Measurements from ENCODE around the gene BABAM2. TPM values are rescaled to one million over a fixed set of nuclear protein-coding genes. Genes with fewer than 3 reads are reported as not detected.

The BABAM2 gene
- total RNA-seq, 1 experiment from 2014 or later, result 27.1 TPM

DNA sequence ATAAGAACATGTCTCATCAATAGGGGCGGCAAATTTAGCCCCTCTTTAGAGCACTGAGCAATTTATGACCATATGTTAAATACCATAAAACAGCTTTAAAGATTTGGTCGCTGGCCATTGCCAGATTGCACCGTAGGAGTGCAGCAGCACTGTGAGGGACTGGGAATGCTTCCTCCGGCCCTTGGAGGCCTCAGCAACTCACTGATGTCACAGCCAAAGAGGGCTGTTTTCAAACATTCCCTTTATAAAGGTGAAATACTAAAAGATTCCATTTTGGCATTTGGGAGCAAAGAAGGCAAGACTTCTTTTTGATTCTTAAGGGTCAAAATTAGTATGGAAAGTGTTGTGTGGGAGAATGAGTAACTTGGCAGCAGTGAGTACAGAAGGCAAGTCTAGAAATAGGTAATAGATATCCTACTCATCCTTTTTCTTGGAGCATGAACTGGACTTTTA is 63.7 kb downstream of the BABAM2 start:
- H4K8ac ChIP-seq (replicated peaks; ENCODE audit: insufficient read length, low read depth, low read length), result no peak overlapping the region
- H2BK5ac ChIP-seq (ENCODE audit: insufficient read length, low read length), result no peak overlapping the region
- no peak overlapping the region for H2AFZ ChIP-seq (ENCODE audit: low read length)
- no peak overlapping the region for H3K4ac ChIP-seq (ENCODE audit: low read depth, low read length)
- H4K5ac ChIP-seq (ENCODE audit: insufficient read length, low read depth, low read length), result no peak overlapping the region
- peaks cover 3% of the 10 kb centered on the region; the same call in 1 of the 2 replicates for H3K4me1 ChIP-seq (ENCODE audit: insufficient read depth, low read length)
- Mint-ChIP-seq H3K9me3 (peaks cover 5 to 8% of the 10 kb centered on the region in 2 experiments; a peak in 2 of 5 replicates), H3K27me3 (ENCODE audit: low read depth) (no peaks in the 10 kb centered on the region), H3K4me3 (no peak overlapping the region), H3K36me3 (ENCODE audit: insufficient read depth in 1 of 3, low read depth in 3 of 3) (peaks cover 0 to 14% (median 0%) of the 10 kb centered on the region in 3 experiments; a peak in 2 of 7 replicates), H3K4me1 (peaks cover 0 to 3% of the 10 kb centered on the region in 2 experiments; a peak in 1 of 4 replicates), H3K27ac (no peak overlapping the region)
- no peak for DNase-seq
- no peak overlapping the region for H4K91ac ChIP-seq (ENCODE audit: insufficient read length, low read depth, low read length)
- H3K9me3 ChIP-seq (ENCODE audit: control insufficient read depth, low read depth, low read length), result no peaks in the 10 kb centered on the region
- no peaks in the 10 kb centered on the region for H3K79me2 ChIP-seq (ENCODE audit: insufficient read depth, low read length)
- H3K23ac ChIP-seq (ENCODE audit: insufficient read length, low read depth, low read length), result no peak overlapping the region
- no peak overlapping the region for H3K18ac ChIP-seq (ENCODE audit: insufficient read length, low read depth, low read length)
- H3K56ac ChIP-seq (ENCODE audit: insufficient read length, low read depth, low read length), result no peak overlapping the region
- no peak overlapping the region for H2BK20ac ChIP-seq (ENCODE audit: low read depth, low read length, poor library complexity, severe bottlenecking)
- no peak overlapping the region for H2AK5ac ChIP-seq (ENCODE audit: insufficient read length, low read length)
- no peak overlapping the region for H3K14ac ChIP-seq (ENCODE audit: insufficient read depth, low read length)
- no peak overlapping the region for H2BK12ac ChIP-seq (ENCODE audit: insufficient read length, low read depth, low read length)
- TF ChIP-seq CTCF (conservative IDR thresholded peaks at IDR 0.05), result no peak
- no peak overlapping the region for H2BK15ac ChIP-seq (ENCODE audit: low read depth, low read length)
- H3K27me3 ChIP-seq (ENCODE audit: insufficient read depth, low read length), result no peaks in the 10 kb centered on the region
- no peak overlapping the region for H3T11ph ChIP-seq (ENCODE audit: low read length)
- no CpG with 5 or more reads among the region's 4 CpGs for WGBS (ENCODE audit: extremely low coverage, insufficient read length, low lambda C conversion rate)
- H3K4me2 ChIP-seq (ENCODE audit: insufficient read depth, insufficient read length, low read length), result no peak overlapping the region
- no peak overlapping the region for H3K9ac ChIP-seq (ENCODE audit: extremely low read depth, insufficient read length, low read length)
- H3K27ac ChIP-seq (ENCODE audit: insufficient read length, low read depth, low read length), result no peak overlapping the region
- H2BK120ac ChIP-seq (ENCODE audit: low read depth, low read length, poor library complexity, severe bottlenecking), result no peak overlapping the region
- H3K79me1 ChIP-seq (ENCODE audit: insufficient read depth, low read depth, low read length, poor library complexity, severe bottlenecking), result no peaks in the 10 kb centered on the region
- no peaks in the 10 kb centered on the region for H4K20me1 ChIP-seq (ENCODE audit: control insufficient read depth, insufficient read depth, insufficient read length)
- H3K23me2 ChIP-seq (ENCODE audit: insufficient read length, low read depth, low read length, poor library complexity, severe bottlenecking), result no peaks in the 10 kb centered on the region

Data from H9 (cell line).